SK-MEL-5 (cell line): Measurements from ENCODE around the gene SMAP2. TPM values are rescaled to one million over a fixed set of nuclear protein-coding genes. Genes with fewer than 3 reads are reported as not detected.
"Not testable (repeated sequence)": the region's sequence is repeated elsewhere in the genome, so short reads cannot be mapped to it uniquely, and the experiment has no call there.

Experiments
- DNase-seq: peaks from one replicate; pipeline ENCODE4 v3.0.0-alpha.2; 2016; ENCODE audit warnings: low read depth, low spot score
- in situ Hi-C: cut with HindIII; loops from 2 replicates; pipeline ENCODE4 v1.10.0; 2016; ENCODE audit warnings: low sequenced_read_pairs, high pct_unique_total_duplicates, low pct_unique_long_range_greater_than_20kb
- polyA plus RNA-seq, 2 experiments: library from polyadenylated mRNA; depleted of rRNA; stranded (reverse); fragments of >200 nt; gene quantifications; 2 replicates each; pipeline ENCODE4 v1.2.3, GENCODE V29; 2015
- total RNA-seq: library from RNA; depleted of rRNA; stranded (reverse); fragments of >200 nt; shearing (Covaris generic); gene quantifications from 2 replicates; pipeline ENCODE4 v1.2.3, GENCODE V29; 2014; rRNA removed

SMAP2 gene
- total RNA-seq, result 20.5 and 21.1 TPM in 2 replicates
- polyA plus RNA-seq (2015; cell fraction: cytosol; rRNA removed), result 31.1 and 40.8 TPM in 2 replicates
- 23.2 and 38.4 TPM in 2 replicates for polyA plus RNA-seq (2015; cell fraction: nucleus; rRNA removed)

- in situ Hi-C loops, result no loop called here
- peak; percentile 94 for DNase-seq
Measured at GRCh38 chr1:40373323-40374283, at the start of gene SMAP2. Gene SMAP2, plus strand, starts transcription at chr1:40373727. Its CDS starts 394 bp downstream, at chr1:40374121.

GRCh38 chr1:40331403-40331802 is 42.1 kb upstream of the SMAP2 start:
- DNase-seq, in situ Hi-C loops: not testable (repeated sequence)

GRCh38 chr1:40332695-40333094 is 40.8 kb upstream of the SMAP2 start:
- in situ Hi-C loops, result no loop called here
- DNase-seq, result no peak

GRCh38 chr1:40337443-40337842 is 36.1 kb upstream of the SMAP2 start:
- in situ Hi-C loops, result no loop called here
- no peak for DNase-seq

- in situ Hi-C loops, result no loop called here
- peak; percentile 85 for DNase-seq
Measured at GRCh38 chr1:40338745-40339419, 34.6 kb upstream of the SMAP2 start.

- DNase-seq, result no peak
- in situ Hi-C loops, result no loop called here
Measured at GRCh38 chr1:40339420-40340323, 33.9 kb upstream of the SMAP2 start.

GRCh38 chr1:40341491-40342380 is 31.8 kb upstream of the SMAP2 start:
- in situ Hi-C loops, result no loop called here
- no peak for DNase-seq

- in situ Hi-C loops, DNase-seq: not testable (repeated sequence)
Measured at GRCh38 chr1:40342381-40342717, 31.2 kb upstream of the SMAP2 start.

- peak; percentile 37 for DNase-seq
- in situ Hi-C loops, result no loop called here
Measured at GRCh38 chr1:40344597-40344996, 28.9 kb upstream of the SMAP2 start.

- DNase-seq, result no peak
- in situ Hi-C loops, result no loop called here
Measured at GRCh38 chr1:40350391-40350790, 23.1 kb upstream of the SMAP2 start.

GRCh38 chr1:40351124-40351523 is 22.4 kb upstream of the SMAP2 start:
- in situ Hi-C loops, result no loop called here

GRCh38 chr1:40352126-40352525 is 21.4 kb upstream of the SMAP2 start:
- no peak for DNase-seq
- in situ Hi-C loops, result no loop called here

More at GRCh38 chr1:40351124-40351523, 22.4 kb upstream of the SMAP2 start:
- DNase-seq, result no peak

- no peak for DNase-seq
- in situ Hi-C loops, result no loop called here
Measured at GRCh38 chr1:40353082-40353481, 20.4 kb upstream of the SMAP2 start.

- in situ Hi-C loops, result no loop called here
- no peak for DNase-seq
Measured at GRCh38 chr1:40357625-40358024, 15.9 kb upstream of the SMAP2 start.

- in situ Hi-C loops, result no loop called here
- no peak for DNase-seq
Measured at GRCh38 chr1:40360631-40361030, 12.9 kb upstream of the SMAP2 start.

GRCh38 chr1:40361201-40361600 is 12.3 kb upstream of the SMAP2 start:
- no peak for DNase-seq
- in situ Hi-C loops, result no loop called here

- in situ Hi-C loops, result no loop called here
- DNase-seq, result no peak
Measured at GRCh38 chr1:40361637-40362036, 11.9 kb upstream of the SMAP2 start.
